SK-N-SH treated with all-trans-retinoic acid at 6 μM for 48 hours (cell line): ENCODE results near the gene DNAH11.
"Not testable (repeated sequence)": the region's sequence is repeated elsewhere in the genome, so short reads cannot be mapped to it uniquely, and the experiment has no call there.

Experiments
- BACH2 ChIP-seq: fragments of 250-450 bp; sonication (Bioruptor Pico); IDR thresholded peaks from 2 replicates; pipeline ENCODE4 v1.9.0; 2021; ENCODE audit warnings: mild to moderate bottlenecking, borderline replicate concordance
- CSDC2 ChIP-seq: fragments of 250-450 bp; sonication (Bioruptor Pico); IDR thresholded peaks from 2 replicates; pipeline ENCODE4 v1.5.0; 2020; ENCODE audit warnings: mild to moderate bottlenecking, moderate library complexity
- ESRRG ChIP-seq: fragments of 250-450 bp; sonication (Bioruptor Pico); IDR thresholded peaks from 2 replicates; pipeline ENCODE4 v1.6.1; 2021; ENCODE audit warnings: mild to moderate bottlenecking
- ISL1 ChIP-seq: fragments of 250-450 bp; sonication (Bioruptor Pico); IDR thresholded peaks from 2 replicates; pipeline ENCODE4 v2.1.2; 2022; ENCODE audit warnings: mild to moderate bottlenecking, moderate library complexity
- OSR1 ChIP-seq: fragments of 250-450 bp; sonication (Bioruptor Pico); IDR thresholded peaks from 2 replicates; pipeline ENCODE4 v1.8.0; 2022; ENCODE audit warnings: moderate library complexity, mild to moderate bottlenecking, inconsistent platforms
- PPARA ChIP-seq: fragments of 250-450 bp; sonication (Bioruptor Pico); IDR thresholded peaks from 2 replicates; pipeline ENCODE4 v1.5.0; 2020; ENCODE audit warnings: mild to moderate bottlenecking, borderline replicate concordance
- RARB ChIP-seq: fragments of 250-450 bp; sonication (Bioruptor Pico); IDR thresholded peaks from 2 replicates; pipeline ENCODE4 v1.8.0; 2021; ENCODE audit warnings: mild to moderate bottlenecking, moderate library complexity
- ZNF70 ChIP-seq: fragments of 450-650 bp; formaldehyde crosslinking; IDR thresholded peaks from 2 replicates; pipeline ENCODE4 v1.5.0; 2020; ENCODE audit warnings: mild to moderate bottlenecking, moderate library complexity
- ZNF8 ChIP-seq: fragments of 450-650 bp; formaldehyde crosslinking; IDR thresholded peaks from 2 replicates; pipeline ENCODE4 v1.5.0; 2020; ENCODE audit warnings: mild to moderate bottlenecking, moderate library complexity
- TF ChIP-seq, protein P1 (sequence below): fragments of 250-450 bp; sonication (Bioruptor Pico); IDR thresholded peaks from 2 replicates; pipeline ENCODE4 v1.8.0; 2020; ENCODE audit warnings: mild to moderate bottlenecking, moderate library complexity, borderline replicate concordance

DNA sequence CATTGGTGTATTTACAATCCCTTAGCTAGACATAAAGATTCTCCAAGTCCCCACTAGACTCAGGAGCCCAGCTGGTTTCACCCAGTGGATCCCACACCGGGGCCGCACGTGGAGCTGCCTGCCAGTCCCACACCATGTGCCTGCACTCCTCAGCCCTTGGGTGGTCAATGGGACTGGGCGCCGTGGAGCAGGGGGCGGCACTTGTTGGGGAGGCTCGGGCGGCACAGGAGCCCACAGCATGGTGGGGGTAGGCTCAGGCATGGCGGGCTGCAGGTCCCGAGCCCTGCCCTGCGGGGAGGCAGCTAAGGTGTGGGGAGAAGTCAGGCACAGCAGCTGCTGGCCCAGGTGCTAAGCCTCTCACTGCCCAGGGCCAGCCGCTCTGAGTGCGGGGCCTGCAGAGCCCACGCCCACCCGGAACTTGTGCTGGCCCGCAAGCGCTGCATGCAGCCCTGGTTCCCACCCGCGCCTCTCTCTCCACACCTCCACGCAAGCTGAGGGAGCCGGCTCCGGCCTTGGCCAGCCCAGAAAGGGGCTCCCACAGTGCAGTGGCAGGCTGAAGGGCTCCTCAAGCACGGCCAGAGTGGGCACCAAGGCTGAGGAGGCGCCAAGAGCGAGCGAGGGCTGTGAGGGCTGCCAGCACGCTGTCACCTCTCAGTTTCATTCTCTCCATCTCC, 6.3 kb upstream of the DNAH11 start:
- not testable (repeated sequence) for TF ChIP-seq ESRRG; OSR1; BACH2; ISL1 (CRISPR knock-in tag); CSDC2 (CRISPR knock-in tag); ZNF70 (CRISPR knock-in tag); RARB; PPARA; ZNF8 (CRISPR knock-in tag)
- TF ChIP-seq, protein P1, sequence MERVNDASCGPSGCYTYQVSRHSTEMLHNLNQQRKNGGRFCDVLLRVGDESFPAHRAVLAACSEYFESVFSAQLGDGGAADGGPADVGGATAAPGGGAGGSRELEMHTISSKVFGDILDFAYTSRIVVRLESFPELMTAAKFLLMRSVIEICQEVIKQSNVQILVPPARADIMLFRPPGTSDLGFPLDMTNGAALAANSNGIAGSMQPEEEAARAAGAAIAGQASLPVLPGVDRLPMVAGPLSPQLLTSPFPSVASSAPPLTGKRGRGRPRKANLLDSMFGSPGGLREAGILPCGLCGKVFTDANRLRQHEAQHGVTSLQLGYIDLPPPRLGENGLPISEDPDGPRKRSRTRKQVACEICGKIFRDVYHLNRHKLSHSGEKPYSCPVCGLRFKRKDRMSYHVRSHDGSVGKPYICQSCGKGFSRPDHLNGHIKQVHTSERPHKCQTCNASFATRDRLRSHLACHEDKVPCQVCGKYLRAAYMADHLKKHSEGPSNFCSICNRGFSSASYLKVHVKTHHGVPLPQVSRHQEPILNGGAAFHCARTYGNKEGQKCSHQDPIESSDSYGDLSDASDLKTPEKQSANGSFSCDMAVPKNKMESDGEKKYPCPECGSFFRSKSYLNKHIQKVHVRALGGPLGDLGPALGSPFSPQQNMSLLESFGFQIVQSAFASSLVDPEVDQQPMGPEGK (CRISPR knock-in tag), result not testable (repeated sequence)
